NCI-H1436 (cell line): ENCODE data around the gene ASB3.
"Not testable (repeated sequence)": the region's sequence is repeated elsewhere in the genome, so short reads cannot be mapped to it uniquely, and the experiment has no call there.

Experiments
- DNase-seq: peaks from one replicate; lab custom pipeline; 2025; lab: John Stamatoyannopoulos, UW

The ASB3 gene

GRCh38 chr2:53786705-53787613 is at the start of gene ASB3, which contains the start of gene ERLEC1:
Gene ASB3, minus strand, starts transcription at chr2:53786953. Its CDS starts 21,381 bp downstream, at chr2:53765572.
Gene ERLEC1, plus strand, starts transcription at chr2:53787044. Its CDS starts 167 bp downstream, at chr2:53787211.
- DNase-seq = peak; percentile 81

- DNase-seq = not testable (repeated sequence)
Observed at GRCh38 chr2:53829980-53830290, 43.2 kb upstream of the ASB3 start.

GRCh38 chr2:53829273-53829979 is 42.7 kb upstream of the ASB3 start:
- peak; percentile 81 for DNase-seq

- no peak for DNase-seq
Observed at GRCh38 chr2:53828331-53828730, 41.6 kb upstream of the ASB3 start.

GRCh38 chr2:53827398-53828175 is 40.8 kb upstream of the ASB3 start:
- no peak for DNase-seq

GRCh38 chr2:53826587-53827397 is 40.0 kb upstream of the ASB3 start:
- DNase-seq = no peak

- no peak for DNase-seq
Observed at GRCh38 chr2:53826030-53826410, 39.3 kb upstream of the ASB3 start.

GRCh38 chr2:53823639-53824038 is 36.9 kb upstream of the ASB3 start:
- not testable (repeated sequence) for DNase-seq

- DNase-seq = no peak
Observed at GRCh38 chr2:53821810-53822209, 35.1 kb upstream of the ASB3 start.

GRCh38 chr2:53820711-53821110 is 34.0 kb upstream of the ASB3 start:
- no peak for DNase-seq

- DNase-seq = no peak
Observed at GRCh38 chr2:53820048-53820447, 33.3 kb upstream of the ASB3 start.

GRCh38 chr2:53819634-53820033 is 32.9 kb upstream of the ASB3 start:
- DNase-seq = no peak

- DNase-seq = no peak
Observed at GRCh38 chr2:53818854-53819435, 32.2 kb upstream of the ASB3 start.

GRCh38 chr2:53813151-53813550 is 26.4 kb upstream of the ASB3 start:
- no peak for DNase-seq

GRCh38 chr2:53811601-53812000 is 24.8 kb upstream of the ASB3 start:
- no peak for DNase-seq

GRCh38 chr2:53802617-53803151 is 15.9 kb upstream of the ASB3 start:
- DNase-seq = no peak

GRCh38 chr2:53801547-53801946 is 14.8 kb upstream of the ASB3 start:
- no peak for DNase-seq

- DNase-seq = no peak
Observed at GRCh38 chr2:53793821-53794220, 7.1 kb upstream of the ASB3 start.

- DNase-seq = no peak
Observed at GRCh38 chr2:53793261-53793660, 6.5 kb upstream of the ASB3 start.

- no peak for DNase-seq
Observed at GRCh38 chr2:53787614-53788289, 999 bp upstream of the ASB3 start.
